Calu3 (cell line): ENCODE data around the gene SLC6A16. TPM values are rescaled to one million over a fixed set of nuclear protein-coding genes. Genes with fewer than 3 reads are reported as not detected.

ENCODE experiments used
- BruUV-seq: library from RNA; stranded (reverse); fragments of 400-500 nt; replicated peaks from 2 replicates; lab custom pipeline; 2021; lab: Mats Ljungman, UMichigan
- CTCF ChIA-PET: fragments of 300-600 bp; sonication (Branson Sonifier 250); formaldehyde crosslinking; loops from one replicate; lab custom pipeline; 2022; ENCODE audit warnings: antibody characterized with exemption; lab: Charles Lee
- DNase-seq: peaks from one replicate; pipeline ENCODE4 v3.0.0; 2022
- H3K27ac Mint-ChIP-seq: one replicate; pipeline ENCODE4 v1.8.0; 2022; ENCODE audit warnings: mixed read lengths; ENCODE audit not compliant: unreplicated experiment
- H3K27me3 Mint-ChIP-seq: one replicate; pipeline ENCODE4 v1.8.0; 2022; ENCODE audit warnings: mixed read lengths; ENCODE audit not compliant: unreplicated experiment
- H3K36me3 Mint-ChIP-seq: one replicate; pipeline ENCODE4 v1.8.0; 2022; ENCODE audit warnings: mild to moderate bottlenecking, moderate library complexity, mixed read lengths; ENCODE audit not compliant: insufficient read depth, unreplicated experiment
- H3K4me1 Mint-ChIP-seq: one replicate; pipeline ENCODE4 v1.8.0; 2022; ENCODE audit warnings: mild to moderate bottlenecking, low read depth, mixed read lengths; ENCODE audit not compliant: unreplicated experiment
- H3K4me3 Mint-ChIP-seq: one replicate; pipeline ENCODE4 v1.8.0; 2022; ENCODE audit warnings: mild to moderate bottlenecking, low read depth, moderate library complexity, mixed read lengths; ENCODE audit not compliant: unreplicated experiment
- H3K9me3 Mint-ChIP-seq: one replicate; pipeline ENCODE4 v1.8.0; 2022; ENCODE audit warnings: low read depth, mixed read lengths; ENCODE audit not compliant: unreplicated experiment
- intact Hi-C: fragments of 100-400 bp; cut with micrococcal nuclease; formaldehyde crosslinking; loops from one replicate; pipeline ENCODE4 v1.10.0; 2022; ENCODE audit not compliant: unreplicated experiment
- total RNA-seq: library from RNA; stranded (reverse); gene quantifications from 2 replicates; pipeline ENCODE4 v1.2.3, GENCODE V29; 2022
- TF ChIP-seq, protein P1 (sequence below): fragments of 200-600 bp; IDR thresholded peaks from one replicate; pipeline ENCODE4 v1.8.0; 2022; ENCODE audit warnings: antibody characterized with exemption; ENCODE audit not compliant: unreplicated experiment

Gene SLC6A16
- total RNA-seq, 1 experiment from 2014 or later: not detected

DNA sequence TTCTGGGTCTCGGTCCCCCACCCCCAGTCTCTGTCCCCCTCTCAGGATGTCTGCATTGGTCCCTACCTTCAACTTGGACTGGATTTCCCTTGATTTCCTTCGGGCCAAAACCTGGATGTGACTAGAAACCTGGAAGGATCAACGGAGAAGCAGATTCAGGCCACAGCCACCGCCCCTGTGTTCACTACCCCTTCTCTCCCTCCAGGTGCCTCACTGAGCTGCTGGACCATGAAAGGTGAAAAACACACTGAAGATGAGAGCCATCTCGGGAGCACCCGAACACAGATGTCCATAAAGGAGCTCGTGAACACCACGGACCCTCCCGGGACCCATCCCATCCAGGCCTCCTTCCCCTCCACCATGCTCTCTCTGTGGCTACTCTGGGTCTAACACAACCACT lies 32.2 kb upstream of the SLC6A16 start:
- TF ChIP-seq, protein P1, sequence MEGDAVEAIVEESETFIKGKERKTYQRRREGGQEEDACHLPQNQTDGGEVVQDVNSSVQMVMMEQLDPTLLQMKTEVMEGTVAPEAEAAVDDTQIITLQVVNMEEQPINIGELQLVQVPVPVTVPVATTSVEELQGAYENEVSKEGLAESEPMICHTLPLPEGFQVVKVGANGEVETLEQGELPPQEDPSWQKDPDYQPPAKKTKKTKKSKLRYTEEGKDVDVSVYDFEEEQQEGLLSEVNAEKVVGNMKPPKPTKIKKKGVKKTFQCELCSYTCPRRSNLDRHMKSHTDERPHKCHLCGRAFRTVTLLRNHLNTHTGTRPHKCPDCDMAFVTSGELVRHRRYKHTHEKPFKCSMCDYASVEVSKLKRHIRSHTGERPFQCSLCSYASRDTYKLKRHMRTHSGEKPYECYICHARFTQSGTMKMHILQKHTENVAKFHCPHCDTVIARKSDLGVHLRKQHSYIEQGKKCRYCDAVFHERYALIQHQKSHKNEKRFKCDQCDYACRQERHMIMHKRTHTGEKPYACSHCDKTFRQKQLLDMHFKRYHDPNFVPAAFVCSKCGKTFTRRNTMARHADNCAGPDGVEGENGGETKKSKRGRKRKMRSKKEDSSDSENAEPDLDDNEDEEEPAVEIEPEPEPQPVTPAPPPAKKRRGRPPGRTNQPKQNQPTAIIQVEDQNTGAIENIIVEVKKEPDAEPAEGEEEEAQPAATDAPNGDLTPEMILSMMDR: no peak
- DNase-seq: no peak
- Mint-ChIP-seq H3K4me3 (no peak overlapping the region), H3K36me3 (no peaks in the 10 kb centered on the region), H3K27me3 (peaks cover 42% of the 10 kb centered on the region), H3K27ac (no peak overlapping the region), H3K4me1 (peaks cover 21% of the 10 kb centered on the region), H3K9me3 (no peaks in the 10 kb centered on the region)
- BruUV-seq: no TSS peak
- intact Hi-C loops: no loop called here
- CTCF ChIA-PET: interaction anchor here (0.7 kb wide), 1 partner anchor 363 kb away, joined by 6 read pairs; the partner anchor contains the start of gene RUVBL2

DNA sequence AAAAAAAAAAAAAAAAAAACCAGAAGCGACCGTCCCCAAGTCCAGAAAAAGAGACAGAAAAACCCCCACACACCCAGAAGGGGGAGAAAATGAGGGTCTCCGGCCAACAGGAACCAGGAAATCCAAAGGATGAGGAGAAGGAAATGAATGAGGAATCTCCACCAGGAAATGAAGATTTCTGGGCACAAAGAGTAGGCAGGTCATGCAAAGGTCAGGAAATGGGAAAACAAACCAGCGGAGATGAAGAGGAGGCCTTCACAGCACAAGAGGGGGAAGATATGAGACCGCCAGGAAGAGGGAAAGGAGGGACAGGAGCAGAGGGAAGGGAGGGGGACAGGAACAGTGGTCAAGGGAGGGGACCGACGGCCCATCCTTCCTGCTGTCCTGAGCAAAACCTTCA lies 31.4 kb upstream of the SLC6A16 start:
- intact Hi-C loops: no loop called here
- H3K4me3 Mint-ChIP-seq: no peak overlapping the region
- H3K27ac Mint-ChIP-seq: no peak overlapping the region
- no peaks in the 10 kb centered on the region for H3K36me3 Mint-ChIP-seq
- CTCF ChIA-PET: no interaction called here
- peaks cover 50% of the 10 kb centered on the region for H3K27me3 Mint-ChIP-seq
- no TSS peak for BruUV-seq
- no peaks in the 10 kb centered on the region for H3K9me3 Mint-ChIP-seq
- H3K4me1 Mint-ChIP-seq: peaks cover 14% of the 10 kb centered on the region
- DNase-seq: no peak
- TF ChIP-seq, protein P1: no peak

DNA sequence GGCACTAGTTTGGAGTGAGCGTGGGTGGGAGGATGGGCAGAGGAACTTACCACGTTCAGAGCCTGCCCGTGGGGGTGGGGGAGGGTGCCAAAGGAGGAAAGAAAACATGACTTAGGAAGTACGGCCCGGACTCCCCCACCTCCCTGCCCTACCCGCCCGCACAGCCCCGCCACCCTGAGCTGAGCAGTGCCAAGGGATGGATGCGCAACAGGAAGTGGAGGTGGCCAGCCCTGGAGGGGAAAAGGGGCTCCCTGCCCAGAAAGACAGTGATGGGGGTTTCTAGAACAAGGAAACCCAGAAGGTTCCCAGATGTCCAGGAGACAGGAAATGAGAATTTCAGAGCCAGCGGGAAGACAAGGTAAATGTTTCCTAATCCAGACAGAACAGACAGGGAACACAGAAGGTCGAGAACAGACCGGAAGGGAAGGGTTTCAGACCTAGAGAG lies 30.9 kb upstream of the SLC6A16 start:
- DNase-seq: no peak
- H3K9me3 Mint-ChIP-seq: no peaks in the 10 kb centered on the region
- no peak overlapping the region for H3K4me3 Mint-ChIP-seq
- no peaks in the 10 kb centered on the region for H3K36me3 Mint-ChIP-seq
- CTCF ChIA-PET: no interaction called here
- intact Hi-C loops: no loop called here
- H3K27me3 Mint-ChIP-seq: peaks cover 54% of the 10 kb centered on the region
- no peak overlapping the region for H3K27ac Mint-ChIP-seq
- no TSS peak for BruUV-seq
- peaks cover 10% of the 10 kb centered on the region for H3K4me1 Mint-ChIP-seq
- TF ChIP-seq, protein P1: no peak

DNA sequence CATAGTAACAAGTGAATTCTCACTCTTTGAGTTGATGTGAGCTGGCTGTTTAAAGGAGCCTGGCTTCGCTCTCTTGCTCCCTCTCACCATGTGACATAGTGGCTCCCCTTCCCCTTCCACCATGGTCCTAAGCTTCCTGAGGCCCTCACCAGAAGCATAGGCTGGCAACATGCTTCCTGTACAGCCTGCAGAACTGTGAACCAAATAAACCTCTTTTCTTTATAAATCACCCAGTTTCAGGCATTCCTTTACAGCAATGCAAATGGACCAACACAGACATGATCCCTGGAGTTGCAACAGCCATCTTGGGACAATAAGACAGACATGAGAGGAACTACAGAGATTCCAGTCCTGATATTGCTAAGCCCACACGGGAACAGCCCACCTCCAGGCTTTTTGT lies 24.6 kb upstream of the SLC6A16 start:
- BruUV-seq: no TSS peak
- H3K27me3 Mint-ChIP-seq: peaks cover 34% of the 10 kb centered on the region
- H3K4me3 Mint-ChIP-seq: no peak overlapping the region
- intact Hi-C loops: no loop called here
- H3K4me1 Mint-ChIP-seq: no peaks in the 10 kb centered on the region
- H3K27ac Mint-ChIP-seq: no peak overlapping the region
- TF ChIP-seq, protein P1: no peak
- CTCF ChIA-PET: interaction anchor here (0.7 kb wide), 1 partner anchor 51 kb away, joined by 3 read pairs; no protein-coding TSS in a partner anchor
- H3K9me3 Mint-ChIP-seq: peaks cover 3% of the 10 kb centered on the region
- no peaks in the 10 kb centered on the region for H3K36me3 Mint-ChIP-seq
- DNase-seq: no peak
